Measurements from ENCODE around the gene HS3ST6.

DNA sequence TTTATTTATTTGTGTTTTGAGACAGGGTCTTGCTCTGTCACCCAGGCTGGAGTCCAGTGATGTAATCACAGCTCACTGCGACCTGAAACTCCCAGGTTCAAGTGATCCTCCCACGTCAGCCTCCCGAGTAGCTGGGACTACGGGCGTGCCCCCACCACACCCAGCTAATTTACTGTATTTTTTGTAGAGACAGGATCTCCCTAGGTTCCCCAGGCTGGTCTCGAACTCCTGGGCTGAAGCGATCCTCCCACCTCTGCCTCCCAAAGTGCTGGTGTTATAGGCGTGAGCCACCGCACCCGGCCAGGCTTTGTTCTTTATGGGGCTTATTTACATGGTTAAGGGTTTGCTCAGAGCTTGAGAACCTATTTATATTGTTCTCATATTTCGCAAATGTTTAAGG is 40.4 kb downstream of the HS3ST6 start:
- TF ChIP-seq, protein P1, sequence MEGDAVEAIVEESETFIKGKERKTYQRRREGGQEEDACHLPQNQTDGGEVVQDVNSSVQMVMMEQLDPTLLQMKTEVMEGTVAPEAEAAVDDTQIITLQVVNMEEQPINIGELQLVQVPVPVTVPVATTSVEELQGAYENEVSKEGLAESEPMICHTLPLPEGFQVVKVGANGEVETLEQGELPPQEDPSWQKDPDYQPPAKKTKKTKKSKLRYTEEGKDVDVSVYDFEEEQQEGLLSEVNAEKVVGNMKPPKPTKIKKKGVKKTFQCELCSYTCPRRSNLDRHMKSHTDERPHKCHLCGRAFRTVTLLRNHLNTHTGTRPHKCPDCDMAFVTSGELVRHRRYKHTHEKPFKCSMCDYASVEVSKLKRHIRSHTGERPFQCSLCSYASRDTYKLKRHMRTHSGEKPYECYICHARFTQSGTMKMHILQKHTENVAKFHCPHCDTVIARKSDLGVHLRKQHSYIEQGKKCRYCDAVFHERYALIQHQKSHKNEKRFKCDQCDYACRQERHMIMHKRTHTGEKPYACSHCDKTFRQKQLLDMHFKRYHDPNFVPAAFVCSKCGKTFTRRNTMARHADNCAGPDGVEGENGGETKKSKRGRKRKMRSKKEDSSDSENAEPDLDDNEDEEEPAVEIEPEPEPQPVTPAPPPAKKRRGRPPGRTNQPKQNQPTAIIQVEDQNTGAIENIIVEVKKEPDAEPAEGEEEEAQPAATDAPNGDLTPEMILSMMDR (conservative IDR thresholded peaks at IDR 0.05 in 1 of 2, IDR thresholded peaks at IDR 0.05 in 1 of 2; ENCODE audit: extremely low read depth in 1 of 2, insufficient read depth in 1 of 2, low read depth in 1 of 2, low read length in 2 of 2) = no peak
- TF ChIP-seq EZH2 (IDR thresholded peaks at IDR 0.05; ENCODE audit: borderline replicate concordance, low read length) = no peak

All from mammary epithelial cell (primary cell).